ENCODE measurements around the gene GALNTL6. TPM values are rescaled to one million over a fixed set of nuclear protein-coding genes. Genes with fewer than 3 reads are reported as not detected.
"Not testable (repeated sequence)": the region's sequence is repeated elsewhere in the genome, so short reads cannot be mapped to it uniquely, and the experiment has no call there.

GALNTL6 gene
- polyA plus RNA-seq, 1 donor from 2014 or later: 14.9 TPM

DNA sequence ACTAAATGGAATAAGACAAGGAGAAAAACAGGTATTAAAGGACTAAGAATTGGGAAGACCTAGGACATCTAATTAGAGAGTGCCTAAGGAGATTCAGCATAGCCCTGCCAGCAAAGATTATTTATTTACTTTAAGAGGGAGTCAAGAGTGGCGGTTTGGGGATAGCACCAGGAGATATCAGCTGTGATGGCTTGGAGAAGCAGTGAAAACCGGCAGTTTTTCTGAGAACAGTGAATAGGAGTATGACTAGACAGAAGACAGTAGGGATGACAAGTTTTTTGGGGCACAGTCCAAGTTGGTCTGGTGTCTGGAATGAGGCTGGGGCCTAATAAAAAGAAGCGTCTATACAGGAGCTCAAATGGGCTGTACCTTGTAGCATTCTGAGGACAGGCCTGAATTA lies 1143.1 kb downstream of the GALNTL6 start:
- not testable (repeated sequence) for H3K4me3 ChIP-seq (ENCODE audit: low read length); H3K79me2 ChIP-seq (replicated peaks; ENCODE audit: insufficient read depth, low read length); H2AFZ ChIP-seq (ENCODE audit: low read depth, low read length); H4K20me1 ChIP-seq (ENCODE audit: insufficient read depth); H3K9me2 ChIP-seq (ENCODE audit: insufficient read depth, low read length); H3K36me3 ChIP-seq (ENCODE audit: insufficient read depth, low read length); H3K27ac ChIP-seq (ENCODE audit: low read length); H3K9me3 ChIP-seq (ENCODE audit: low read length); H3F3A ChIP-seq (ENCODE audit: insufficient read depth, low read length, poor library complexity, severe bottlenecking); H3K4me2 ChIP-seq (ENCODE audit: low read length); H3K27me3 ChIP-seq (ENCODE audit: insufficient read depth, low read depth, low read length); H3K9ac ChIP-seq (ENCODE audit: low read length)

DNA sequence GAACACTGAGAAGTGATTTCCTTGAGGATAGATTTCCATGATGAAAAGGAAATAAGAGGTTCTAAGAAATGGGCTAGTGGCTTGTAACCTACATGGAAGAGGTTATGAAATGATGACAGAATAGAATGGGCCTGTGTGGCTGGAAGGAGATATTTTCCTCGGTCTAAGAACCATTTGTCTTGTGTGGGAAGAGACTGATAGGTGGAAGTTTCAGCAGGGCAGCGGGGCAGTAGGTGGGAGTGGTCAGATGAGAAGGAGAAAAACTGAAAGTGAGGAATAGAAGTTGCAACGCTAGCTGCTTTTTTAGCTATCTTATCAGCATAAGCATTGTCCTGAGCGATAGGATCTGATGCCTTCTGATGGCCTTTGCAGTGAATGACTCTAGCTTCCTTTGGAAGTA lies 1144.0 kb downstream of the GALNTL6 start:
- Histone ChIP-seq H3K9ac (ENCODE audit: low read length) (no peak overlapping the region), H3F3A (ENCODE audit: insufficient read depth, low read length, poor library complexity, severe bottlenecking) (no peaks in the 10 kb centered on the region), H3K79me2 (replicated peaks; ENCODE audit: insufficient read depth, low read length) (no peaks in the 10 kb centered on the region), H3K36me3 (ENCODE audit: insufficient read depth, low read length) (no peaks in the 10 kb centered on the region), H4K20me1 (ENCODE audit: insufficient read depth) (no peaks in the 10 kb centered on the region), H3K4me2 (ENCODE audit: low read length) (no peak overlapping the region), H3K27me3 (ENCODE audit: insufficient read depth, low read depth, low read length) (no peaks in the 10 kb centered on the region), H3K9me3 (ENCODE audit: low read length) (no peaks in the 10 kb centered on the region), H2AFZ (ENCODE audit: low read depth, low read length) (no peak overlapping the region), H3K9me2 (ENCODE audit: insufficient read depth, low read length) (no peaks in the 10 kb centered on the region), H3K27ac (ENCODE audit: low read length) (no peak overlapping the region), H3K4me3 (ENCODE audit: low read length) (no peak overlapping the region)
- no peak for TF ChIP-seq MXI1 (conservative IDR thresholded peaks at IDR 0.05; ENCODE audit: poor library complexity, severe bottlenecking)
- TF ChIP-seq RAD21 (conservative IDR thresholded peaks at IDR 0.05): no peak
- TF ChIP-seq EP300 (conservative IDR thresholded peaks at IDR 0.05; ENCODE audit: poor library complexity, severe bottlenecking): no peak
- TF ChIP-seq TAF1 (IDR thresholded peaks at IDR 0.05; ENCODE audit: low read depth): no peak
- TF ChIP-seq SMC3 (conservative IDR thresholded peaks at IDR 0.05; ENCODE audit: poor library complexity): no peak
- TF ChIP-seq, protein P1, sequence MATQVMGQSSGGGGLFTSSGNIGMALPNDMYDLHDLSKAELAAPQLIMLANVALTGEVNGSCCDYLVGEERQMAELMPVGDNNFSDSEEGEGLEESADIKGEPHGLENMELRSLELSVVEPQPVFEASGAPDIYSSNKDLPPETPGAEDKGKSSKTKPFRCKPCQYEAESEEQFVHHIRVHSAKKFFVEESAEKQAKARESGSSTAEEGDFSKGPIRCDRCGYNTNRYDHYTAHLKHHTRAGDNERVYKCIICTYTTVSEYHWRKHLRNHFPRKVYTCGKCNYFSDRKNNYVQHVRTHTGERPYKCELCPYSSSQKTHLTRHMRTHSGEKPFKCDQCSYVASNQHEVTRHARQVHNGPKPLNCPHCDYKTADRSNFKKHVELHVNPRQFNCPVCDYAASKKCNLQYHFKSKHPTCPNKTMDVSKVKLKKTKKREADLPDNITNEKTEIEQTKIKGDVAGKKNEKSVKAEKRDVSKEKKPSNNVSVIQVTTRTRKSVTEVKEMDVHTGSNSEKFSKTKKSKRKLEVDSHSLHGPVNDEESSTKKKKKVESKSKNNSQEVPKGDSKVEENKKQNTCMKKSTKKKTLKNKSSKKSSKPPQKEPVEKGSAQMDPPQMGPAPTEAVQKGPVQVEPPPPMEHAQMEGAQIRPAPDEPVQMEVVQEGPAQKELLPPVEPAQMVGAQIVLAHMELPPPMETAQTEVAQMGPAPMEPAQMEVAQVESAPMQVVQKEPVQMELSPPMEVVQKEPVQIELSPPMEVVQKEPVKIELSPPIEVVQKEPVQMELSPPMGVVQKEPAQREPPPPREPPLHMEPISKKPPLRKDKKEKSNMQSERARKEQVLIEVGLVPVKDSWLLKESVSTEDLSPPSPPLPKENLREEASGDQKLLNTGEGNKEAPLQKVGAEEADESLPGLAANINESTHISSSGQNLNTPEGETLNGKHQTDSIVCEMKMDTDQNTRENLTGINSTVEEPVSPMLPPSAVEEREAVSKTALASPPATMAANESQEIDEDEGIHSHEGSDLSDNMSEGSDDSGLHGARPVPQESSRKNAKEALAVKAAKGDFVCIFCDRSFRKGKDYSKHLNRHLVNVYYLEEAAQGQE (IDR thresholded peaks at IDR 0.05; ENCODE audit: borderline replicate concordance): no peak
- TF ChIP-seq, protein P2, sequence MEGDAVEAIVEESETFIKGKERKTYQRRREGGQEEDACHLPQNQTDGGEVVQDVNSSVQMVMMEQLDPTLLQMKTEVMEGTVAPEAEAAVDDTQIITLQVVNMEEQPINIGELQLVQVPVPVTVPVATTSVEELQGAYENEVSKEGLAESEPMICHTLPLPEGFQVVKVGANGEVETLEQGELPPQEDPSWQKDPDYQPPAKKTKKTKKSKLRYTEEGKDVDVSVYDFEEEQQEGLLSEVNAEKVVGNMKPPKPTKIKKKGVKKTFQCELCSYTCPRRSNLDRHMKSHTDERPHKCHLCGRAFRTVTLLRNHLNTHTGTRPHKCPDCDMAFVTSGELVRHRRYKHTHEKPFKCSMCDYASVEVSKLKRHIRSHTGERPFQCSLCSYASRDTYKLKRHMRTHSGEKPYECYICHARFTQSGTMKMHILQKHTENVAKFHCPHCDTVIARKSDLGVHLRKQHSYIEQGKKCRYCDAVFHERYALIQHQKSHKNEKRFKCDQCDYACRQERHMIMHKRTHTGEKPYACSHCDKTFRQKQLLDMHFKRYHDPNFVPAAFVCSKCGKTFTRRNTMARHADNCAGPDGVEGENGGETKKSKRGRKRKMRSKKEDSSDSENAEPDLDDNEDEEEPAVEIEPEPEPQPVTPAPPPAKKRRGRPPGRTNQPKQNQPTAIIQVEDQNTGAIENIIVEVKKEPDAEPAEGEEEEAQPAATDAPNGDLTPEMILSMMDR (IDR thresholded peaks at IDR 0.05; ENCODE audit: poor library complexity, severe bottlenecking): no peak
- no peak for TF ChIP-seq EZH2 (IDR thresholded peaks at IDR 0.05; ENCODE audit: borderline replicate concordance, insufficient read depth, low read length, poor library complexity, severe bottlenecking)
- no peak for TF ChIP-seq POLR2AphosphoS5 (IDR thresholded peaks at IDR 0.05)
